IMR-90 (cell line): ENCODE measurements around the gene CD8B2.

Experiments
- POLR2A ChIP-seq: IDR thresholded peaks from 2 replicates; pipeline ENCODE4 v1.6.1; 2012; ENCODE audit warnings: mild to moderate bottlenecking, low read depth, low read length
- RAD21 ChIP-seq: IDR thresholded peaks from 2 replicates; pipeline ENCODE4 v1.6.1; 2012; ENCODE audit warnings: low read length, improper control_type of control experiment
- RCOR1 ChIP-seq: IDR thresholded peaks from 2 replicates; pipeline ENCODE4 v1.6.1; 2012; ENCODE audit warnings: mild to moderate bottlenecking, low read length, improper control_type of control experiment; ENCODE audit not compliant: insufficient replicate concordance
- RFX5 ChIP-seq: IDR thresholded peaks from 2 replicates; pipeline ENCODE4 v1.8.0; 2012; ENCODE audit warnings: low read depth, mild to moderate bottlenecking, low read length, moderate library complexity
- TF ChIP-seq, protein P1 (sequence below): conservative IDR thresholded peaks from 2 replicates; pipeline ENCODE4 v1.5.1; 2012; ENCODE audit warnings: mild to moderate bottlenecking, low read depth, low read length, improper control_type of control experiment

DNA sequence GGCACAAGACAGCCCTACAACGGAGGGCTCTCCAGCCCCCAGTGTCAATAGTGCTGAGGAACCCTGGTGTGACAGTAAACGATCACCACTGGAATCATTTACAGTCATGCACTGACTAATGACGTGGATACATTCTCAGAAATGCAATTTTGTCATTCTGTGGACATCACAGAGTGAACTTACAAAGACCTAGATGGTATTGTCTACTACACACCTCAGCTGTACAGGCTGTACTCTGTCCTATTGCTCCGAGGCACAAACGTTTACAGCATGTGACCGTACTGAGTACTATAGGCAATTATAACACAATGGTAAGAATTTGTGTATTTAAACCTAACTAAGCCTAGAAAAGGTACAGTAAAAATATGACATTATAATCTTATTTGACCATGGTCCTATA lies 67.2 kb downstream of the CD8B2 start:
- TF ChIP-seq, protein P1, sequence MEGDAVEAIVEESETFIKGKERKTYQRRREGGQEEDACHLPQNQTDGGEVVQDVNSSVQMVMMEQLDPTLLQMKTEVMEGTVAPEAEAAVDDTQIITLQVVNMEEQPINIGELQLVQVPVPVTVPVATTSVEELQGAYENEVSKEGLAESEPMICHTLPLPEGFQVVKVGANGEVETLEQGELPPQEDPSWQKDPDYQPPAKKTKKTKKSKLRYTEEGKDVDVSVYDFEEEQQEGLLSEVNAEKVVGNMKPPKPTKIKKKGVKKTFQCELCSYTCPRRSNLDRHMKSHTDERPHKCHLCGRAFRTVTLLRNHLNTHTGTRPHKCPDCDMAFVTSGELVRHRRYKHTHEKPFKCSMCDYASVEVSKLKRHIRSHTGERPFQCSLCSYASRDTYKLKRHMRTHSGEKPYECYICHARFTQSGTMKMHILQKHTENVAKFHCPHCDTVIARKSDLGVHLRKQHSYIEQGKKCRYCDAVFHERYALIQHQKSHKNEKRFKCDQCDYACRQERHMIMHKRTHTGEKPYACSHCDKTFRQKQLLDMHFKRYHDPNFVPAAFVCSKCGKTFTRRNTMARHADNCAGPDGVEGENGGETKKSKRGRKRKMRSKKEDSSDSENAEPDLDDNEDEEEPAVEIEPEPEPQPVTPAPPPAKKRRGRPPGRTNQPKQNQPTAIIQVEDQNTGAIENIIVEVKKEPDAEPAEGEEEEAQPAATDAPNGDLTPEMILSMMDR = no peak
- TF ChIP-seq RCOR1 = no peak
- TF ChIP-seq RAD21 = no peak
- no peak for TF ChIP-seq POLR2A
- no peak for TF ChIP-seq RFX5
